HCT116 (cell line): ENCODE data around the gene USP3.

ENCODE experiments used
- CEBPB ChIP-seq: IDR thresholded peaks from 2 replicates; pipeline ENCODE4 v1.6.1; 2012; ENCODE audit warnings: low read depth
- FOSL1 ChIP-seq: IDR thresholded peaks from 2 replicates; pipeline ENCODE4 v1.6.1; 2012; ENCODE audit warnings: low read depth
- POLR2A ChIP-seq: IDR thresholded peaks from 2 replicates; pipeline ENCODE4 v1.7.0; 2011; ENCODE audit warnings: borderline replicate concordance; ENCODE audit not compliant: insufficient read depth, insufficient read length; ENCODE audit errors: extremely low read depth
- RAD21 ChIP-seq: IDR thresholded peaks from 2 replicates; pipeline ENCODE4 v1.6.1; 2012; ENCODE audit warnings: low read depth, mild to moderate bottlenecking
- TF ChIP-seq, protein P1 (sequence below), 3 experiments: fragments of 200-600 bp in 1 of 3; sonication (generic) in 1 of 3; IDR thresholded peaks in 2 of 3; conservative IDR thresholded peaks in 1 of 3; 2 replicates each; pipeline ENCODE4 v1.5.1; 2012 to 2017; ENCODE audit warnings: low read depth in 2 of 3, low read length in 2 of 3, antibody characterized with exemption in 1 of 3, borderline replicate concordance in 1 of 3, control low read depth in 1 of 3, mild to moderate bottlenecking in 1 of 3, mixed read lengths in 1 of 3, mixed run types in 1 of 3, moderate library complexity in 1 of 3; ENCODE audit not compliant: insufficient read depth in 1 of 3

- TF ChIP-seq, protein P1, sequence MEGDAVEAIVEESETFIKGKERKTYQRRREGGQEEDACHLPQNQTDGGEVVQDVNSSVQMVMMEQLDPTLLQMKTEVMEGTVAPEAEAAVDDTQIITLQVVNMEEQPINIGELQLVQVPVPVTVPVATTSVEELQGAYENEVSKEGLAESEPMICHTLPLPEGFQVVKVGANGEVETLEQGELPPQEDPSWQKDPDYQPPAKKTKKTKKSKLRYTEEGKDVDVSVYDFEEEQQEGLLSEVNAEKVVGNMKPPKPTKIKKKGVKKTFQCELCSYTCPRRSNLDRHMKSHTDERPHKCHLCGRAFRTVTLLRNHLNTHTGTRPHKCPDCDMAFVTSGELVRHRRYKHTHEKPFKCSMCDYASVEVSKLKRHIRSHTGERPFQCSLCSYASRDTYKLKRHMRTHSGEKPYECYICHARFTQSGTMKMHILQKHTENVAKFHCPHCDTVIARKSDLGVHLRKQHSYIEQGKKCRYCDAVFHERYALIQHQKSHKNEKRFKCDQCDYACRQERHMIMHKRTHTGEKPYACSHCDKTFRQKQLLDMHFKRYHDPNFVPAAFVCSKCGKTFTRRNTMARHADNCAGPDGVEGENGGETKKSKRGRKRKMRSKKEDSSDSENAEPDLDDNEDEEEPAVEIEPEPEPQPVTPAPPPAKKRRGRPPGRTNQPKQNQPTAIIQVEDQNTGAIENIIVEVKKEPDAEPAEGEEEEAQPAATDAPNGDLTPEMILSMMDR (IDR thresholded peaks at IDR 0.05 in 2 of 3, conservative IDR thresholded peaks at IDR 0.05 in 1 of 3; ENCODE audit: borderline replicate concordance in 1 of 3, insufficient read depth in 1 of 3, low read depth in 2 of 3, low read length in 2 of 3): no peak
- no peak for TF ChIP-seq FOSL1
- TF ChIP-seq POLR2A: no peak
- TF ChIP-seq CEBPB: no peak
- no peak for TF ChIP-seq RAD21
Observed at GRCh38 chr15:63538876-63539275, 34.5 kb downstream of the USP3 start.
